ENCODE measurements around the gene ASMTL.

DNA sequence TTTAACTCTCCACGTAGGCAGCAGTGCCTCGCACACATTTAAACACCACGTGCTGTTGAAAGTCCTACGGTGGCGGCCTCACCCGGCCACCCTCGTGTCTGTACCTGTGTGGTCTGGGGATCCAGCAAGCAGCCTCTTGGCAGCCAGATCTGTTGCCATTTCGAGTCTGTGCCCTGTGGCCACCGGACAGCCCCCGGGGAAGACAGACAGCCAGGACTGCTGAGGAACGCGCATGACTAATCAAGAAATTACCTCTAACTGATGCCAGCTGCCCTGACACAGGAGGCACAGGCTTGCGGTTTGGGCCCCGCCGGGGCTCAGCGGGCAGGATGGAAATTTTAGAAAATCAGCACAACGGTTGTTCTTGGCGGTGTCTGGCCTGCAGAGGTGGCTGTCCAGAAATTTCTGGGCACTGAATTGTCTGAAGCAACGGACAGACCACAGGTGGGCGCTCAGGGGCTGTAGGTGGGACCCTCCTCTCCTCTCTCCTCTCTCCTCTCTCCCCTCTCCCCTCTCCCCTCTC lies 15.6 kb upstream of the ASMTL start:
- TF ChIP-seq, protein P1, sequence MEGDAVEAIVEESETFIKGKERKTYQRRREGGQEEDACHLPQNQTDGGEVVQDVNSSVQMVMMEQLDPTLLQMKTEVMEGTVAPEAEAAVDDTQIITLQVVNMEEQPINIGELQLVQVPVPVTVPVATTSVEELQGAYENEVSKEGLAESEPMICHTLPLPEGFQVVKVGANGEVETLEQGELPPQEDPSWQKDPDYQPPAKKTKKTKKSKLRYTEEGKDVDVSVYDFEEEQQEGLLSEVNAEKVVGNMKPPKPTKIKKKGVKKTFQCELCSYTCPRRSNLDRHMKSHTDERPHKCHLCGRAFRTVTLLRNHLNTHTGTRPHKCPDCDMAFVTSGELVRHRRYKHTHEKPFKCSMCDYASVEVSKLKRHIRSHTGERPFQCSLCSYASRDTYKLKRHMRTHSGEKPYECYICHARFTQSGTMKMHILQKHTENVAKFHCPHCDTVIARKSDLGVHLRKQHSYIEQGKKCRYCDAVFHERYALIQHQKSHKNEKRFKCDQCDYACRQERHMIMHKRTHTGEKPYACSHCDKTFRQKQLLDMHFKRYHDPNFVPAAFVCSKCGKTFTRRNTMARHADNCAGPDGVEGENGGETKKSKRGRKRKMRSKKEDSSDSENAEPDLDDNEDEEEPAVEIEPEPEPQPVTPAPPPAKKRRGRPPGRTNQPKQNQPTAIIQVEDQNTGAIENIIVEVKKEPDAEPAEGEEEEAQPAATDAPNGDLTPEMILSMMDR (IDR thresholded peaks at IDR 0.05) = no peak
- no peak for TF ChIP-seq POLR2A (IDR thresholded peaks at IDR 0.05)
